ENCODE measurements around the gene TUBA3E. TPM values are rescaled to one million over a fixed set of nuclear protein-coding genes. Genes with fewer than 3 reads are reported as not detected.
"Not testable (repeated sequence)": the region's sequence is repeated elsewhere in the genome, so short reads cannot be mapped to it uniquely, and the experiment has no call there.

Gene TUBA3E
- total and polyA plus RNA-seq, 7 donors, result 0.01 to 0.04 TPM; not detected in 5

- 73 to 77% (median 75%) methylated on average over 3 to 4 of the region's 4 CpGs for WGBS, 3 donors
- ATAC-seq (no peak), DNase-seq (no peak)
- Histone ChIP-seq H3K36me3 (ENCODE audit: insufficient read depth in 1 of 2, low read depth in 1 of 2) (peaks cover 0 to 15% of the 10 kb centered on the region in 2 donors), H3K27ac (no peak overlapping the region), H3K27me3 (ENCODE audit: insufficient read depth in 3 of 3, low read length in 2 of 3) (no peaks in the 10 kb centered on the region), H3K9me3 (no peaks in the 10 kb centered on the region), H3K4me1 (no peaks in the 10 kb centered on the region), H3K4me3 (no peak overlapping the region)
- TF ChIP-seq CTCF (IDR thresholded peaks at IDR 0.05), result no peak
- intact Hi-C loops (cut with DNase I), result no loop called here
Measured at GRCh38 chr2:130185896-130186295, 12.3 kb downstream of the TUBA3E start.

DNA sequence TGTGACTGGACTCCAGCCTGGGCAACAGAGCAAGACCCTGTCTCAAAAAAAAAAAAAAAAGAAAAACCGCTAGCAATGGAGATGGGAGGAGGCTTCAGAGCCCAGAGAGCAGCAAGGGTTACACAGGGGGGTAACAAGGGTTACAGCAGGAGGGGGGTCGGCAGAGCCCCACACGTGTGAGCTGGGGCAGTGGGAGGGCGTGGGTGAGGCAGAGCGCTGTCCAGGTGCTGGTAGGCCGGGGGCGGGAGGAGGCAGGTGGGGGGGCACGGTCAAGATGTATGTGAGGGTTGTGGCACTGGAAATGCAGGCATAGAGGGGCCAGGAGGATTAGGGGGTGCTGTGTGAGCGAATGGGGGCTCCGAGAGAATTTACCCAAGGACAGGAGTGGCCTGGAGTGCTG is 12.8 kb downstream of the TUBA3E start:
- H3K27ac ChIP-seq, result no peak overlapping the region
- no peaks in the 10 kb centered on the region for H3K9me3 ChIP-seq
- no peaks in the 10 kb centered on the region for H3K27me3 ChIP-seq (ENCODE audit: insufficient read depth in 3 of 3, low read length in 2 of 3)
- DNase-seq (no peak), ATAC-seq (no peak)
- 86 to 89% (median 88%) methylated on average over 5 to 10 of the region's 10 CpGs for WGBS, 3 donors
- no peak overlapping the region for H3K4me3 ChIP-seq
- peaks cover 0 to 12% of the 10 kb centered on the region in 2 donors for H3K36me3 ChIP-seq (ENCODE audit: insufficient read depth in 1 of 2, low read depth in 1 of 2)
- intact Hi-C loops (cut with DNase I), result no loop called here
- H3K4me1 ChIP-seq, result peaks cover 3% of the 10 kb centered on the region
- no peak for TF ChIP-seq CTCF (IDR thresholded peaks at IDR 0.05)

DNA sequence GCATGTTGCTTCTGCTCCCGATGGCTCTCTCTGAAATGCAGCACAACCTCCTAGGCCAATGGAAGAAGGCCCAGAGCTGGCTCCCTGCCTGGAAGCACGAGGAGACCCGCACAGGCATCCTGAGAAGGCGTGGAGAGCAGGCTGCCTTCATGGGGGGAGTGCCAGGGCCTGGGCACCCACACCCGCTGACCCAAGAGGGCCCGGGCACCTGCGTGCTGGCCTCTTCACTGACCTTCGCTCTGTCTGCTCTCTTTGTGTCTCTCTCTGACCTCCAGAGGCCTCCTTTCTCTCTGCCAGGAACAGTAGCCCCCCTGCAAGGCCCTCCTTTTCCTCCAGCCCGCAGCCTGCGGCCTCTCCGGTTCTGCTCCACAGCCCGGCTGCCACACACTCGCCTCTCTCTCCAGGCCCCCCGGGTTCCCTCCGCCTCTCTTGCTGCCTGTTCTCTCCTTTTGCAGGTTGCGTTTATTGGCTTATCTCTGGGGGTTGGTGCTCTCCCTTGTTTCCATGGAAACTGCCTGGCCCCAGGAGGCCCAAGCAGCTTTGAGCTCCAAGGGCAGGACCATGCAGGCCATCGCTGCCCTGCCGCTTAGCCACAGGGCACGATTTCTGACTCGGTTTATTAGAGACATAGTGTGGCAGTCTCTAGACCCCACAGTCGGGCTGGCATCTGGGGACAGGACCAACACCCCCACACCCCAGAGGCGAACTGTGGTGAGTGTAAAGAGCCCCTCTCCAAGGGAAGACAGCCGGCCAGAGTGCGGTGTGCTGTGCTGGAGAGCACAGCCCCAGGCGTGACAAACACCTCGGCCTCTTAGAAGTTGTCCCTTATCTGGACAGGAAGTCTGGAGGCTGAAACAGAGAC is 14.5 kb downstream of the TUBA3E start:
- Histone ChIP-seq H3K4me1 (peaks cover 7% of the 10 kb centered on the region), H3K27ac (no peak overlapping the region), H3K27me3 (ENCODE audit: insufficient read depth in 3 of 3, low read length in 2 of 3) (no peaks in the 10 kb centered on the region), H3K36me3 (ENCODE audit: insufficient read depth in 1 of 2, low read depth in 1 of 2) (peaks cover 0 to 12% of the 10 kb centered on the region in 2 donors), H3K9me3 (no peaks in the 10 kb centered on the region), H3K4me3 (peak overlapping the region; percentile 90)
- peak in 1 of 2 donors; percentile 32 for DNase-seq
- intact Hi-C loops (cut with DNase I), result loop anchor here (5.0 kb wide), 1 partner anchor 159 kb away; the partner anchor contains the start of gene IMP4 (in 2 of the 2)
- no peak for ATAC-seq
- TF ChIP-seq CTCF (IDR thresholded peaks at IDR 0.05), result no peak
- WGBS, 3 donors, result 68 to 74% (median 71%) methylated on average over 24 to 26 of the region's 26 CpGs

DNA sequence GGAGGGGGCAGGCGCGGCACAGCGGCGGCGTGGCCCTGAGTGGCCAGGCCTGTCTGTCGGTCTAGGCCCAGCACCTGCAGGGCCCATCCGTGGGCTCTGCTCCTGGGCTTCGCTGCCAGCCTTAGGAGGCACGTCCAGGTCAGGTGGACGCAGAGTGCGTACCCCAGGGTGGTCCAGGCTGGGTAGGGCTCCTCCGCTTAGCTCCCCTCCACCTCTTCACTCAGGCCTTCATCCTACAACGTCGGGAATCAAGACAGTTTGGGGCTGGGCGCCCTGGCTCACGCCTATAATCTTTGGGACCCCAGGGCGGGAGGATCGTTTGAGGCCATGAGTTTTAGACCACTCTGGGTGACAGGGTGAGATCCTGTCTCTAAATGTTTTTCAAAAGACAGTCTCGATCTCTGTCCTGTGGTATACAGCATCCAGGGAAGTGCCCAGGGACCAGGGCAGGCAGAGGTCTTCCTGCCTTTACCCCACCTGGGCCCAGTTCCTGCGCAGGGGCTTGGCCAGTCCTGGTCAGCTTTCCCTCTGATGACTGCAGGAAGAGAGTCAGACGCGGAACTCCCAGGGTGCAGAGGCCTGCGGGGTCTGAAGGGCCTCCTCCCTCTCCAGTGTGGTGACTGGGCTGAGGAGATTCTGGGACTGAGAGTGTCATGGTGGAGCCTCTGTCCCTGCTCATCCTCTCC is 15.3 kb downstream of the TUBA3E start:
- not testable (repeated sequence) for H3K9me3 ChIP-seq; H3K4me1 ChIP-seq; H3K27me3 ChIP-seq (ENCODE audit: insufficient read depth in 3 of 3, low read length in 2 of 3); ATAC-seq; DNase-seq; H3K27ac ChIP-seq
- peak overlapping the region; percentile 90 for H3K4me3 ChIP-seq
- intact Hi-C loops (cut with DNase I), result loop anchor here (5.0 kb wide), 1 partner anchor 159 kb away; the partner anchor contains the start of gene IMP4 (in 2 of the 2)
- H3K36me3 ChIP-seq (ENCODE audit: insufficient read depth in 1 of 2, low read depth in 1 of 2), result peaks cover 0 to 12% of the 10 kb centered on the region in 2 donors
- WGBS, 3 donors, result 32 to 42% (median 41%) methylated on average over 17 to 23 of the region's 23 CpGs
